Activated T-cell treated with anti-CD3 and anti-CD28 coated beads, Interleukin-2, amount 50 U/mL, for 24 hours (primary cell): Measurements from ENCODE around the gene PEX14.

Source experiments
- DNase-seq: peaks from one replicate; pipeline ENCODE4 v3.0.0-alpha.2; 2020
- H3K27ac Mint-ChIP-seq: 2 replicates; pipeline ENCODE4 v1.8.0; 2020; ENCODE audit warnings: mild to moderate bottlenecking, mixed read lengths
- H3K27me3 Mint-ChIP-seq: 2 replicates; pipeline ENCODE4 v1.8.0; 2020; ENCODE audit warnings: mixed read lengths
- H3K36me3 Mint-ChIP-seq: 2 replicates; pipeline ENCODE4 v1.8.0; 2020; ENCODE audit warnings: low read depth, mixed read lengths
- H3K4me1 Mint-ChIP-seq: 2 replicates; pipeline ENCODE4 v1.8.0; 2020; ENCODE audit warnings: low read depth, mixed read lengths
- H3K4me3 Mint-ChIP-seq: 2 replicates; pipeline ENCODE4 v1.8.0; 2020; ENCODE audit warnings: mild to moderate bottlenecking, moderate library complexity, mixed read lengths
- H3K9me3 Mint-ChIP-seq: 2 replicates; pipeline ENCODE4 v1.8.0; 2020; ENCODE audit warnings: mixed read lengths

The PEX14 gene

GRCh38 chr1:10607228-10607627 is 132.5 kb downstream of the PEX14 start:
- Mint-ChIP-seq H3K9me3 (no peaks in the 10 kb centered on the region), H3K27ac (no peak overlapping the region), H3K36me3 (peaks cover 11% of the 10 kb centered on the region), H3K27me3 (no peaks in the 10 kb centered on the region), H3K4me1 (no peaks in the 10 kb centered on the region), H3K4me3 (no peak overlapping the region)
- no peak for DNase-seq

GRCh38 chr1:10608690-10609089 is 133.9 kb downstream of the PEX14 start:
- no peaks in the 10 kb centered on the region for H3K27me3 Mint-ChIP-seq
- H3K36me3 Mint-ChIP-seq, result peaks cover 8% of the 10 kb centered on the region
- DNase-seq, result no peak
- no peak overlapping the region for H3K27ac Mint-ChIP-seq
- no peak overlapping the region for H3K4me3 Mint-ChIP-seq
- no peaks in the 10 kb centered on the region for H3K4me1 Mint-ChIP-seq
- H3K9me3 Mint-ChIP-seq, result no peaks in the 10 kb centered on the region

GRCh38 chr1:10610901-10611600 is 136.3 kb downstream of the PEX14 start:
- no peak overlapping the region for H3K4me3 Mint-ChIP-seq

GRCh38 chr1:10612436-10613160 is 137.8 kb downstream of the PEX14 start:
- no peaks in the 10 kb centered on the region for H3K4me1 Mint-ChIP-seq
- no peak overlapping the region for H3K27ac Mint-ChIP-seq
- H3K27me3 Mint-ChIP-seq, result no peaks in the 10 kb centered on the region
- DNase-seq, result no peak
- no peak overlapping the region for H3K4me3 Mint-ChIP-seq
- peaks cover under 1% of the 10 kb centered on the region for H3K36me3 Mint-ChIP-seq
- no peaks in the 10 kb centered on the region for H3K9me3 Mint-ChIP-seq

More at GRCh38 chr1:10610901-10611600, 136.3 kb downstream of the PEX14 start:
- H3K27ac Mint-ChIP-seq, result no peak overlapping the region
- no peaks in the 10 kb centered on the region for H3K9me3 Mint-ChIP-seq
- H3K27me3 Mint-ChIP-seq, result no peaks in the 10 kb centered on the region
- no peak for DNase-seq
- H3K4me1 Mint-ChIP-seq, result no peaks in the 10 kb centered on the region
- peaks cover 4% of the 10 kb centered on the region for H3K36me3 Mint-ChIP-seq

GRCh38 chr1:10613340-10613739 is 138.6 kb downstream of the PEX14 start:
- DNase-seq, result no peak
- no peaks in the 10 kb centered on the region for H3K27me3 Mint-ChIP-seq
- no peak overlapping the region for H3K4me3 Mint-ChIP-seq
- H3K36me3 Mint-ChIP-seq, result peaks cover 6% of the 10 kb centered on the region
- H3K4me1 Mint-ChIP-seq, result no peaks in the 10 kb centered on the region
- H3K27ac Mint-ChIP-seq, result no peak overlapping the region
- H3K9me3 Mint-ChIP-seq, result no peaks in the 10 kb centered on the region

GRCh38 chr1:10613861-10614260 is 139.1 kb downstream of the PEX14 start:
- Mint-ChIP-seq H3K4me3 (no peak overlapping the region), H3K9me3 (no peaks in the 10 kb centered on the region), H3K36me3 (peaks cover 10% of the 10 kb centered on the region), H3K27me3 (no peaks in the 10 kb centered on the region), H3K27ac (no peak overlapping the region), H3K4me1 (no peaks in the 10 kb centered on the region)
- no peak for DNase-seq

- no peak overlapping the region for H3K27ac Mint-ChIP-seq
- H3K27me3 Mint-ChIP-seq, result no peaks in the 10 kb centered on the region
- no peak for DNase-seq
- H3K36me3 Mint-ChIP-seq, result peaks cover 10% of the 10 kb centered on the region
- no peaks in the 10 kb centered on the region for H3K4me1 Mint-ChIP-seq
- H3K9me3 Mint-ChIP-seq, result no peaks in the 10 kb centered on the region
- no peak overlapping the region for H3K4me3 Mint-ChIP-seq
Measured at GRCh38 chr1:10614377-10615225, 139.9 kb downstream of the PEX14 start.

GRCh38 chr1:10615332-10615731 is 140.6 kb downstream of the PEX14 start:
- Mint-ChIP-seq H3K27me3 (no peaks in the 10 kb centered on the region), H3K4me3 (no peak overlapping the region), H3K4me1 (no peaks in the 10 kb centered on the region), H3K36me3 (peaks cover 10% of the 10 kb centered on the region), H3K9me3 (no peaks in the 10 kb centered on the region), H3K27ac (no peak overlapping the region)
- DNase-seq, result no peak

GRCh38 chr1:10615932-10616671 is 141.4 kb downstream of the PEX14 start:
- Mint-ChIP-seq H3K27me3 (no peaks in the 10 kb centered on the region), H3K36me3 (peaks cover 14% of the 10 kb centered on the region), H3K4me3 (no peak overlapping the region), H3K9me3 (no peaks in the 10 kb centered on the region), H3K4me1 (no peaks in the 10 kb centered on the region), H3K27ac (no peak overlapping the region)
- no peak for DNase-seq

- no peaks in the 10 kb centered on the region for H3K4me1 Mint-ChIP-seq
- H3K27ac Mint-ChIP-seq, result no peak overlapping the region
- no peak overlapping the region for H3K4me3 Mint-ChIP-seq
- H3K9me3 Mint-ChIP-seq, result no peaks in the 10 kb centered on the region
- DNase-seq, result no peak
- H3K36me3 Mint-ChIP-seq, result peaks cover 17% of the 10 kb centered on the region
- H3K27me3 Mint-ChIP-seq, result no peaks in the 10 kb centered on the region
Measured at GRCh38 chr1:10616696-10617095, 141.9 kb downstream of the PEX14 start.

GRCh38 chr1:10617318-10617717 is 142.6 kb downstream of the PEX14 start:
- H3K27me3 Mint-ChIP-seq, result no peaks in the 10 kb centered on the region
- peaks cover 22% of the 10 kb centered on the region for H3K36me3 Mint-ChIP-seq
- no peak overlapping the region for H3K27ac Mint-ChIP-seq
- DNase-seq, result no peak
- no peaks in the 10 kb centered on the region for H3K9me3 Mint-ChIP-seq
- H3K4me1 Mint-ChIP-seq, result no peaks in the 10 kb centered on the region
- no peak overlapping the region for H3K4me3 Mint-ChIP-seq

GRCh38 chr1:10617931-10618885 is 143.5 kb downstream of the PEX14 start:
- Mint-ChIP-seq H3K27me3 (no peaks in the 10 kb centered on the region), H3K4me3 (no peak overlapping the region), H3K4me1 (no peaks in the 10 kb centered on the region), H3K9me3 (no peaks in the 10 kb centered on the region), H3K36me3 (peaks cover 31% of the 10 kb centered on the region), H3K27ac (no peak overlapping the region)
- no peak for DNase-seq

- H3K36me3 Mint-ChIP-seq, result peaks cover 54% of the 10 kb centered on the region
- H3K27me3 Mint-ChIP-seq, result no peaks in the 10 kb centered on the region
- no peaks in the 10 kb centered on the region for H3K9me3 Mint-ChIP-seq
- H3K27ac Mint-ChIP-seq, result no peak overlapping the region
- no peaks in the 10 kb centered on the region for H3K4me1 Mint-ChIP-seq
- H3K4me3 Mint-ChIP-seq, result no peak overlapping the region
- no peak for DNase-seq
Measured at GRCh38 chr1:10620776-10621175, 146.0 kb downstream of the PEX14 start.
